HG03103 (cell line): ENCODE results near the gene LRRC56.

Experiments used
- ATAC-seq: cut with Tn5 transposase; IDR thresholded peaks from one replicate; pipeline ENCODE4 v1.9.1; 2021; ENCODE audit warnings: low read depth; ENCODE audit not compliant: unreplicated experiment

The LRRC56 gene

GRCh38 chr11:537622-538430 is 499 bp downstream of the LRRC56 start:
- ATAC-seq: no peak

DNA sequence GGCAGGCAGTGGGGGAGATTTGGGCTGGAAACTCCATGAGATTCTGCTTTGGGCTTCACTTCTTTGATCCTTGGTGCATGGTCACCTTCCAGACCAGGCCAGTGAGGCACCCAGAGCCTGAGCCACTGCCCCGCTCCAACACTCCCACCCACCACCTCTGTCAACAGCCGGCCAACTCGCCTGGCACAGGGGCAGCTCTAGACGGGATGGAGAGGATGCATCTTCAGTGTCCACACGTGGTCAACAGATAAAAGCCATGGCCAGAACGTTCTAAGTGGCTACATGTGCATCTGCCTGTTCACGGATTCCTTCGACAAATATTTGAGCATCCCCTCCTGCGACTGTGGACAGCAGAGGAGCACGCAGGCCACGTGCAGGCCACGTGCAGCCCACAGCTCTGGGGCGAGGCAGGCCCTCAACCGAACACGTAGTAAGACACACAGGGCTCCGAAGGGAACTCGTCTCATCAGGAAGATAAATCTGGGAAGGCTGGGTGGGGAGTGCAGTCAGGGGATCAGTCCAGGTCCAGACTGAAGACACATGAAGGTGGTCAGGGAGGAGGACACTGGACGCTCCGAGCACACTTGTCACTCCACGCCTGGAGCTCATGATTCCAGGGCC is 1.2 kb downstream of the LRRC56 start:
- no peak for ATAC-seq

- ATAC-seq: no peak
Measured at GRCh38 chr11:539971-540481, 2.7 kb downstream of the LRRC56 start.

DNA sequence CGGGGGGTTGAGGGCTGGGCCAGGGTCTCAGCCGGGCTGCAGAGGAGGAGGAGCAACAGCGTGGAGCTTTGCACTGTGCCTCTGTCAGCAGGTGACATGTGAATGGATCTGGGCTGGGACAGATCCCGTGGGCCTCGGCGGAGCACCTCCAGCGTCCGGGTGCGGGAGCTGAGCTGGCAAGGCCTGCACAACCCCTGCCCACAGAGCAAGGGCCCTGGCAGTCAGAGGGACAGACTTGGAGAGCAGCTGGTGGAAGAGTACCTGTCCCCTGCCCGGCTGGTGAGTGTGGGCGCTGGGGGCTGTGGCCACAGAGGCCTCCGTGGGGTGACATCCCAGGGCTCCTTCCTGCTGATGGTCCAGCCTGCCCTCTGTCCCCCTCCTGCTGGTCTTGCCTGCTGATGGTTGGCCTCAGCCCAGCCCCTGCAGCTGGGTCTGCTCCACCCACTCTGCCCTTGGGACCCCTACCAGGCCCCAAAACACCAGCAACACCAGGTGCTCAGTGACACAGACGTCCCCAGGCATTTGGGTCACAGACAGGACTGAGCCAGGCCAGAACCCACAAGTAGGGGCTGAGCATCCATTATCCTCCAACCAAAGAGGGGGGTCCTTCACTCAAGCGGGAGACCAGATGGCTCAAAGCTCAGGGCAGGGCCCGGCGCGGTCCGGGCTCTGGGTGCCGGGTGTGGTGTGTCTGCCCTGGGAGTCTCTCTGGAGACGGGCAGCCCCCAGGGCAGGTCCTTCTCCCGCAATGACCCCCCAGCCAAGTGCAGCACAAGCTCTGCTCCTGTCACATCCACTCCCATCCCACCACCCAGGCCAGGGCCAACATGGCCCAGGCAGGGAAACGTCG is 3.5 kb downstream of the LRRC56 start:
- ATAC-seq: no peak

GRCh38 chr11:541433-541885 is 4.1 kb downstream of the LRRC56 start:
- no peak for ATAC-seq

- ATAC-seq: no peak
Measured at GRCh38 chr11:544817-545166, 7.5 kb downstream of the LRRC56 start.

- no peak for ATAC-seq
Measured at GRCh38 chr11:545171-545570, 7.8 kb downstream of the LRRC56 start.

- no peak for ATAC-seq
Measured at GRCh38 chr11:548700-549603, 11.6 kb downstream of the LRRC56 start.

DNA sequence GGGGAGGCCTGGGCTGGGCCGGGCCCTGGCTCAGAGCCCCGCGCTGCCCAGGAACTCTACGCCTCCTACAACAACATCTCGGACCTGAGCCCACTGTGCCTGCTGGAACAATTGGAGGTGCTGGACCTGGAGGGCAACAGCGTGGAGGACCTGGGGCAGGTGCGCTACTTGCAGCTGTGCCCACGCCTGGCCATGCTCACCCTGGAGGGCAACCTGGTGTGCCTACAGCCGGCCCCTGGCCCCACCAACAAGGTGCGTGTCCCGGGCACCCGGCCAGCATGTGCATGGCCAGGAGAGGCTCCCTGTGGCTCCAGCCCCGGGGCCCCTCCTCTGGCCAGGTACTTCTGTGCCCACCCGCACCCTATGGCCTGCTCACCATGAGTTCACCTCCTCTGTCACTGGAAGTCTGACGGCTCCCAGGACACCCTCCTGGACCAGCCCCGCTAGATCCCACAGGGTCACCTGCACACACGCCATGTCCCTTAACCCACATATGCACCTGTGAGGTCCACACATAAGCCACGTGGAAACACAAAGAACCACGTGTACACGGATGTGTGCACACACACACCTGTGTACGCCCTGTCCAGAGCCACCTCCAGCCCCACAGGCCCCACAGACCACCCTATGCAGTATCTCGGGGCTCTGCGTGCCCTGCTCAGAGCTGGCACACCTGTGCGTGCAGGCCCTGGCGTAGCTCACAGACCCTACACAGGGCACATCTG is 12.9 kb downstream of the LRRC56 start:
- no peak for ATAC-seq

GRCh38 chr11:550746-551085 is 13.4 kb downstream of the LRRC56 start:
- ATAC-seq: no peak

DNA sequence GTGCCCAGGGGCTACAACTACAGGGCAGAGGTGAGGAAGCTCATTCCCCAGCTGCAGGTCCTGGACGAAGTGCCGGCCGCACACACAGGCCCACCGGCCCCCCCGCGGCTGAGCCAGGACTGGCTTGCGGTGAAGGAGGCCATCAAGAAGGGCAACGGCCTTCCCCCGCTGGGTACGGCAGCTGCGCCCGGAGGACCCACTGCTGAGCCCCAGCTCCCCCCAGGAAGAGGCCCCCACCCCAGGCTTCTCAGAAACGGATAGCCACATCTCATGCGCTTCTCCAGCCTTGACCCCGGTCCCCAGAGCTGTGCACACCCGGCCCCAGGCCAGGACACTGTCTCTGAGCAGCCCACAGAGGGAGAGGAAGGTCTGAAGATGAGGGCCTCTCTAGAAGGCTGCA is 13.8 kb downstream of the LRRC56 start:
- no peak for ATAC-seq

GRCh38 chr11:551596-551995 is 14.3 kb downstream of the LRRC56 start:
- ATAC-seq: no peak

- no peak for ATAC-seq
Measured at GRCh38 chr11:553083-553987, 16.0 kb downstream of the LRRC56 start.

DNA sequence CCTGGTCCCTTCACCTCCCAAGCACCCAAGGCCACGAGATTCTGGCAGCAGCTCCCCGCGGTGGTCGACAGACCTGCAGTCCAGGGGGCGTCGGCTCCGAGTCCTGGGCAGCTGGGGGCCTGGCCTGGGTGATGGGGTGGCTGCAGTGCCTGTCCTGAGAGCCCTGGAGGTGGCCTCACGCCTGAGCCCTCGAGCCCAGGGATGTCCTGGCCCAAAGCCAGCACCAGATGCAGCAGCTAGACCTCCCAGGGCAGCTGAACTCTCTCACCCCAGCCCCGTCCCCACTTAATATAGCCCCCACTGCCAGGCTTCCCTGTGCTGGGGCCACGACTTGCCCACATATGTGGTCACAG is 16.6 kb downstream of the LRRC56 start:
- no peak for ATAC-seq

DNA sequence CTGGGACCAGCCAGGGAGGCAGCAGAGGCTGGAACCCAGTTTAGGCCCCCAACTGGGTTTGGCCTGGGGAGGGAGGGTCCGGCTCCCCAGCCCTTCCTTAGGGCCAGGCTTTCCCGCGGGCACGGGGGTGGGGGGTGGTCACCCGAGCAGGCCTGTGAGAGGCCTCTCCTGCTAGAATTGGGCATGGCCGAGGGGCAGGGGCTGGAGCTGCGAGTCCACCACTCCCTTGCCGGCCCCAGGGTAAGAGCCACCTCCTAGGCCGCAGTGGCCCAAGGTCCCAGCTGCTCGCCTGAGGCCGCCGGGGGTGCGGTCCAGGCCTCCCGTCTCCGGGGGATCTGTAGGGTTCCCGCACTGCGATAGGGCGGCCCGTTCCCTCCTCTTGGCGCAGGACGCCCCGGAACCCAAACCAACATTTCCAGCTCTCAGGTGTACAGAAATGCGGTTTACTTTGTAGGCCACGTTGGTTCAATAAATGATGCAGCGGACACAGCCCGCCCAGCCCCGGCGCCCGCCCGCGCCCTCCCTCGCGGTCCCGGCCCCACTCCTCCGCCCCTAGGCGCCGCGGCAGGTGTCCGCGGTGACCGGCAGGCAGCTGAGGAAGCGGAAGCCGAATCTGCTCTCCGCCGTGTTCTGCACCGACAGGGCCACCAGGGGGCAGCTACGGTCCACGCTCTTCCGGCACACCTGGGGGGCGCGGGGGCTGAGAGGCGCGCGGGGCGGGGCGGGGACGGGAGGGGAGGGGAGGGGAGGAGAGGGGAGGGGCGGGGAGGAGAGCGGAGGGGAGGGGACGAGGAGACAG is 17.3 kb downstream of the LRRC56 start:
- ATAC-seq: peak; percentile 53

DNA sequence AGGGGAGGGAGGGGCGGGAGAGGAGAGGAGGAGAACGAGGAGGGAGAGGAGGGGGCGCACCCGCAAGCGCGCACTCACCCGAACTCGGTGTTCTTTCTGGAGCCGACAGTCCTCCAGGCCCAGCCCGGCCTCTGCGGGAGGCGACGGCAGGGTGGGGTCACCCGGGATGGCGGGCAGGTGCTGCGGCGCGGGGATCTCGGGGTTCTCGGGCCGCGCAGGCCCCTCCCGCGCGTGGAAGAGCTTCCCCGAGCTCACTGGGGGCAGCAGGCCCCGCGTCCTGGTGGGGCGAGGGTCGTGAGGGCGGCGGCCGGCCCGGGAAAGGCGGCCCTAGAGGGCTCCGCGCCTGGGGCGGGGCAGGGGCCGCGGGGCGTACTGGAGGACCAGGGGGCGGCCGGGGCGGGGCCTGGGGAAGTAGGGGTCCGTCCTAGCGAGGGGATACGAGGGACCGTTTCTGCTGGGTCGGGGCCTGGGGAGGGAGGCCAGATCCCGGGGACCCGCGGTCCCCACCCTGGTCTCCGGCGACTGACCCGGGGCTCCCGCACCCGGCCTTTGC is 18.0 kb downstream of the LRRC56 start:
- ATAC-seq: no peak

DNA sequence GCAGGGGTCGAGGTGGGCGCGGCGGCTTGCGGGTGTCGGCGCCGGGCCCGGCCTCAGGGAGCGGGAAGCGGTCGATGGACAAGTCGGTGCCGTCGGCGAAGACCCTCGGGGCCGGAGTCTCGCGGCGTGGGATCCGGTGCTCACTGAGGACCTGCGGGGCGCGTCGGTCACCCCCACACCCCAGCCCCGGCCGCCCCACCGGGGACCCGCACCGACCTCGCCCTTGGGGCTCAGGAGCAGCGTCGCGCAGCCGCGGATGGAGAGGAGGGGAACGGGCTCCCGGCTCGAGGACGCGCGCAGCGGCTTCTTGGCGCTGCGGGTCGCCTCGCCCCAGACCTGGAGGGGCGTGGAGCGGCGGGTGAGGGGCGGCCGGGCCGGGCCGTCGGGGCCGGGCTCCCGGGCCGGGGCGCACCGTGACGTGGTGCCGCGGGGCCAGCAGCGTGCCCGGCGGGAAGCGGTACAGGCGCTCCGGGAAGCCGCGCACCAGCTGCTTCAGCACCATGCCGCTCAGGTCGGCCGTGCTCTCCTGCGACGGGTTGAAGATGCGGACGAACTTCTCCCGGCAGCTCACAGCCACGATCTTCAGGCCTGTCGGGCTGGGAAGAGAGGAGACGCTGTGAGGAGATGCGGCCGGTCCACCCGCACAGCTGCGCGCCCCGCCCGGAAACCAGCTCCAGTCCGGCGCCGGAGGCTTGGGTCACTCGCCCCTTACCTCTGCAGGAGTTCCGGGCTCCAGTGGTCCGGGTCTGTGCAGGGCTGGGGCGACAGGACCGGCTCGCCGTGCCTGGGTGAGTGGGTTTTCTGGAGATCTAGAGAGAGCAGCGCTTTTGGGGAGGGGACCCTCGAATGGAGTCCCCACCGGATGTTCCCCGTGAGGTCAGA is 18.7 kb downstream of the LRRC56 start:
- no peak for ATAC-seq
